ENCODE measurements around the gene PPT1. TPM values are rescaled to one million over a fixed set of nuclear protein-coding genes. Genes with fewer than 3 reads are reported as not detected.

PPT1 gene
- total and polyA plus RNA-seq, 2 donors (not counting 3 experiments of a cell fraction or from before 2014, with no cell fraction given) = 58.0 to 131 TPM

DNA sequence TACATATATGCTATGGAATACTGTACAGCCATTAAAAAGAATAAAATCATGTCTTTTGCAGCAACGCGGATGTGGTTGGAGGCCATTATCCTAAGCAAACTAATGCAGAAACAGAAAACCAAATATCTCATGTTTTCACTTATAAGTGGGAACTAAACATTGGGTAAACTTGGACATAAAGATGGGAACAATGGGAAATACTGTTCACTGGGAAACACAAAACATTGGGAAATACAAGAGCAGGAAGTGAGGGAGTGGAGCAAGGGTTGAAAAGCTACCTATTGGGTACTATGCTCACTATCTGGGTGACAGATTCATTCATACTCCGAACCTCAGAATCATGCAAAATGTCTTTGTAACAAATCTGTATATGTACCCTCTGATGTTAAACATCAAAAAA, 17.3 kb upstream of the PPT1 start:
- BruUV-seq (replicated peaks) = no TSS peak
- CTCF ChIA-PET = no interaction called here
- no peak for FAIRE-seq

More for the DNA sequence above, 17.3 kb upstream of the PPT1 start:
- Histone ChIP-seq H2AFZ (ENCODE audit: low read depth, low read length) (no peak overlapping the region), H3K4me1 (ENCODE audit: control insufficient read depth, extremely low read depth, insufficient read depth, low read length) (no peaks in the 10 kb centered on the region), H3K9me3 (replicated peaks; ENCODE audit: control insufficient read depth, insufficient read depth, low read length) (no peaks in the 10 kb centered on the region), H4K20me1 (replicated peaks; ENCODE audit: control insufficient read depth, extremely low read depth, insufficient read depth, low read length) (no peaks in the 10 kb centered on the region), H3K27me3 (ENCODE audit: control insufficient read depth in 2 of 2, insufficient read depth in 2 of 2, low read length in 2 of 2) (peaks cover 12 to 15% of the 10 kb centered on the region in 2 experiments), H3K4me2 (ENCODE audit: insufficient read depth, low read length) (no peak overlapping the region), H3K9ac (replicated peaks; ENCODE audit: extremely low read depth, insufficient read depth, low read length) (no peak overlapping the region), H3K9me1 (replicated peaks; ENCODE audit: control insufficient read depth, extremely low read depth, insufficient read depth, low read length) (no peaks in the 10 kb centered on the region), H3K36me3 (ENCODE audit: control insufficient read depth in 2 of 2, extremely low read depth in 1 of 2, insufficient read depth in 2 of 2, low read length in 2 of 2) (no peaks in the 10 kb centered on the region), H3K79me2 (ENCODE audit: control insufficient read depth, insufficient read depth, low read length) (no peaks in the 10 kb centered on the region), H3K27ac (ENCODE audit: insufficient read depth, low read depth, low read length) (no peak overlapping the region), H3K4me3 (replicated peaks in 1 of 3; ENCODE audit: insufficient read depth in 1 of 3, low read depth in 1 of 3, low read length in 3 of 3) (no peak overlapping the region)
- TF ChIP-seq EZH2 (IDR thresholded peaks at IDR 0.05; ENCODE audit: borderline replicate concordance, low read depth, low read length, severe bottlenecking) (no peak), MAX (IDR thresholded peaks at IDR 0.05; ENCODE audit: insufficient read depth, insufficient read length) (no peak), MYC (IDR thresholded peaks at IDR 0.05; ENCODE audit: low read depth, low read length) (no peak), CTCF (IDR thresholded peaks at IDR 0.05; ENCODE audit: extremely low read depth in 1 of 2, insufficient read depth in 1 of 2, low read depth in 1 of 2, low read length in 2 of 2) (no peak), POLR2A (IDR thresholded peaks at IDR 0.05; ENCODE audit: low read depth, low read length) (no peak), FOS (IDR thresholded peaks at IDR 0.05; ENCODE audit: borderline replicate concordance, insufficient read depth, low read length) (no peak), POLR2AphosphoS5 (IDR thresholded peaks at IDR 0.05; ENCODE audit: insufficient read depth, low read depth, low read length) (no peak), JUN (IDR thresholded peaks at IDR 0.05; ENCODE audit: borderline replicate concordance, insufficient read depth, insufficient read length, low read depth) (no peak), GATA2 (IDR thresholded peaks at IDR 0.05; ENCODE audit: insufficient read depth, insufficient read length, low read depth, low read length) (no peak)
- intact Hi-C loops (cut with micrococcal nuclease) (no loop called here), dilution Hi-C loops (cut with MboI; ENCODE audit: extremely low pct_ligation_motif_present, low sequenced_read_pairs) (no loop called here)
- POLR2A ChIA-PET = no interaction called here
- no peak for DNase-seq (ENCODE audit: low read depth, low spot score)

Measured in endothelial cell of umbilical vein (primary cell).